Gastrocnemius medialis (tissue), 4 donors: ENCODE data around the gene LCNL1.

Source experiments
- POLR2A ChIP-seq, 2 donors: fragments of 450-650 bp; IDR thresholded peaks; one replicate each; pipeline ENCODE4 v1.6.1; 2017; ENCODE audit warnings: antibody characterized with exemption in 2 of 2, mild to moderate bottlenecking in 2 of 2, moderate library complexity in 2 of 2
- TF ChIP-seq, protein P1 (sequence below), 5 experiments: fragments of 450-650 bp in 3 of 5; fragments of 200-600 bp in 2 of 5; sonication (generic) in 2 of 5; IDR thresholded peaks in 4 of 5; conservative IDR thresholded peaks in 1 of 5; 1 replicate in 4 of 5; 2 replicates in 1 of 5; pipeline ENCODE4 v1.5.1; 2016 to 2019; ENCODE audit warnings: antibody characterized with exemption in 5 of 5, mild to moderate bottlenecking in 3 of 5, moderate library complexity in 3 of 5

DNA sequence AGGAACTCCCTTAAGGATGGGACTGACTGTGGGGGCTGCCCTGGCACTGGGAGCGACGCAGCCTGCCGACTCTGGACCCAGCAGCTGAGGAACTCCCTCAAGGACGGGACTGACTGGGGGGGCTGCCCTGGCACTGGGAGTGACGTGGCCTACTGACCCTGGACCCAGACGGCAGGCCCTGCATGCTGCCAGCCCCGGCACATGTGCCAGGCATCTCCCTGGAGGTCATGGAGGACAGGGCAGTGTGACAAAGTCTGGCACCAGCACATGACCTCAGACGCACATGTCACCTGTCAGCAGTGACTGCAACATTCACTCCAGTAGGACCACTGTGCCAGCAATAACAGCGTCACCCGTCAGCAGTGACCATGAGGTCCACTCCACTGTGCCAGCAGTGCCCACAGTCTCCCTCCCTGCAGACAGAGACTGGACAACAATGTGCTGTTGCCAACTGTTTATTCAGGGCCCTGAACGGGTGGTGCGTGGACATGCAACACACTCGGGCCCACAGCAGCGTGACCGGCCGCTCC is 42.7 kb upstream of the LCNL1 start:
- TF ChIP-seq, protein P1, sequence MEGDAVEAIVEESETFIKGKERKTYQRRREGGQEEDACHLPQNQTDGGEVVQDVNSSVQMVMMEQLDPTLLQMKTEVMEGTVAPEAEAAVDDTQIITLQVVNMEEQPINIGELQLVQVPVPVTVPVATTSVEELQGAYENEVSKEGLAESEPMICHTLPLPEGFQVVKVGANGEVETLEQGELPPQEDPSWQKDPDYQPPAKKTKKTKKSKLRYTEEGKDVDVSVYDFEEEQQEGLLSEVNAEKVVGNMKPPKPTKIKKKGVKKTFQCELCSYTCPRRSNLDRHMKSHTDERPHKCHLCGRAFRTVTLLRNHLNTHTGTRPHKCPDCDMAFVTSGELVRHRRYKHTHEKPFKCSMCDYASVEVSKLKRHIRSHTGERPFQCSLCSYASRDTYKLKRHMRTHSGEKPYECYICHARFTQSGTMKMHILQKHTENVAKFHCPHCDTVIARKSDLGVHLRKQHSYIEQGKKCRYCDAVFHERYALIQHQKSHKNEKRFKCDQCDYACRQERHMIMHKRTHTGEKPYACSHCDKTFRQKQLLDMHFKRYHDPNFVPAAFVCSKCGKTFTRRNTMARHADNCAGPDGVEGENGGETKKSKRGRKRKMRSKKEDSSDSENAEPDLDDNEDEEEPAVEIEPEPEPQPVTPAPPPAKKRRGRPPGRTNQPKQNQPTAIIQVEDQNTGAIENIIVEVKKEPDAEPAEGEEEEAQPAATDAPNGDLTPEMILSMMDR (IDR thresholded peaks at IDR 0.05 in 4 of 5, conservative IDR thresholded peaks at IDR 0.05 in 1 of 5), result no peak
- peak; percentile 85 to 89 for TF ChIP-seq POLR2A (IDR thresholded peaks at IDR 0.05)
